ENCODE results near the gene P2RY10. TPM values are rescaled to one million over a fixed set of nuclear protein-coding genes. Genes with fewer than 3 reads are reported as not detected.

Gene P2RY10
- total RNA-seq, 1 experiment from 2014 or later: not detected

GRCh38 chrX:78934866-78935265 lies 10.3 kb upstream of the P2RY10 start:
- Histone ChIP-seq H2AFZ (ENCODE audit: low read length) (no peak overlapping the region), H3K56ac (ENCODE audit: insufficient read length, low read depth, low read length) (no peak overlapping the region), H3K9ac (ENCODE audit: extremely low read depth, insufficient read length, low read length) (no peak overlapping the region), H2BK5ac (ENCODE audit: insufficient read length, low read length) (no peak overlapping the region), H3K18ac (ENCODE audit: insufficient read length, low read depth, low read length) (no peak overlapping the region), H3K79me2 (ENCODE audit: insufficient read depth, low read length) (no peaks in the 10 kb centered on the region), H3K23me2 (ENCODE audit: insufficient read length, low read depth, low read length, poor library complexity, severe bottlenecking) (no peaks in the 10 kb centered on the region), H3K27ac (ENCODE audit: insufficient read length, low read depth, low read length) (no peak overlapping the region), H4K5ac (ENCODE audit: insufficient read length, low read depth, low read length) (no peak overlapping the region), H4K8ac (replicated peaks; ENCODE audit: insufficient read length, low read depth, low read length) (no peak overlapping the region), H4K91ac (ENCODE audit: insufficient read length, low read depth, low read length) (no peak overlapping the region), H4K20me1 (ENCODE audit: control insufficient read depth, insufficient read depth, insufficient read length) (no peaks in the 10 kb centered on the region), H2AK5ac (ENCODE audit: insufficient read length, low read length) (no peak overlapping the region), H3K23ac (ENCODE audit: insufficient read length, low read depth, low read length) (no peak overlapping the region), H2BK20ac (ENCODE audit: low read depth, low read length, poor library complexity, severe bottlenecking) (no peak overlapping the region), H3K4me2 (ENCODE audit: insufficient read depth, insufficient read length, low read length) (no peak overlapping the region), H3K4me1 (ENCODE audit: insufficient read depth, low read length) (no peaks in the 10 kb centered on the region), H3K4ac (ENCODE audit: low read depth, low read length) (no peak overlapping the region), H2BK12ac (ENCODE audit: insufficient read length, low read depth, low read length) (no peak overlapping the region), H3T11ph (ENCODE audit: low read length) (no peak overlapping the region), H2BK120ac (ENCODE audit: low read depth, low read length, poor library complexity, severe bottlenecking) (no peak overlapping the region), H3K14ac (ENCODE audit: insufficient read depth, low read length) (no peak overlapping the region), H3K79me1 (ENCODE audit: insufficient read depth, low read depth, low read length, poor library complexity, severe bottlenecking) (no peaks in the 10 kb centered on the region), H2BK15ac (ENCODE audit: low read depth, low read length) (no peak overlapping the region), H3K9me3 (ENCODE audit: control insufficient read depth, low read depth, low read length) (peaks cover 16% of the 10 kb centered on the region), H3K27me3 (ENCODE audit: insufficient read depth, low read length) (no peaks in the 10 kb centered on the region)
- no CpG with 5 or more reads among the region's 7 CpGs for WGBS (ENCODE audit: extremely low coverage, insufficient read length, low lambda C conversion rate)
- Mint-ChIP-seq H3K27ac (no peak overlapping the region), H3K36me3 (ENCODE audit: insufficient read depth in 1 of 3, low read depth in 3 of 3) (peaks cover 0 to 16% (median 11%) of the 10 kb centered on the region in 3 experiments; a peak in 5 of 7 replicates), H3K27me3 (ENCODE audit: low read depth) (no peaks in the 10 kb centered on the region; the same call in 1 of the 2 replicates), H3K4me1 (no peaks in the 10 kb centered on the region), H3K9me3 (peaks cover 79% of the 10 kb centered on the region in 2 experiments), H3K4me3 (no peak overlapping the region)
- no peak for DNase-seq
- TF ChIP-seq CTCF (conservative IDR thresholded peaks at IDR 0.05): no peak

All from H9 (cell line).